ENCODE measurements around the gene ATP1A4. TPM values are rescaled to one million over a fixed set of nuclear protein-coding genes. Genes with fewer than 3 reads are reported as not detected.
A peak's percentile ranks its signal among the peaks of the same experiment; 100 is the strongest.

Gene ATP1A4
- total and polyA plus RNA-seq, 2 of the 13 experiments (the other 11 are each of a cell fraction or from before 2014, with no cell fraction given): not detected

- TF ChIP-seq TFAP4 (IDR thresholded peaks at IDR 0.05; ENCODE audit: borderline replicate concordance, low read depth): peak; percentile 12; the same call in 1 of the 2 replicates
- TF ChIP-seq ZNF225 (CRISPR knock-in tag; IDR thresholded peaks at IDR 0.05): no peak
- no peak for TF ChIP-seq ZNF570 (CRISPR knock-in tag; IDR thresholded peaks at IDR 0.05; ENCODE audit: borderline replicate concordance)
- TF ChIP-seq JUNB (CRISPR knock-in tag; IDR thresholded peaks at IDR 0.05; ENCODE audit: borderline replicate concordance): no peak
- no peak for TF ChIP-seq MXD4 (CRISPR knock-in tag; IDR thresholded peaks at IDR 0.05)
- no peak for TF ChIP-seq ZFYVE20 (CRISPR knock-in tag; IDR thresholded peaks at IDR 0.05; ENCODE audit: borderline replicate concordance, low read depth)
- TF ChIP-seq ZMYM4 (CRISPR knock-in tag; IDR thresholded peaks at IDR 0.05): no peak
- TF ChIP-seq RARG (CRISPR knock-in tag; IDR thresholded peaks at IDR 0.05; ENCODE audit: low read depth): no peak
- no peak for TF ChIP-seq SP5 (CRISPR knock-in tag; IDR thresholded peaks at IDR 0.05; ENCODE audit: borderline replicate concordance, low read depth)
- TF ChIP-seq PATZ1 (CRISPR knock-in tag; IDR thresholded peaks at IDR 0.05): peak; percentile 80
- TF ChIP-seq CEBPG (CRISPR knock-in tag; IDR thresholded peaks at IDR 0.05): peak; percentile 33; the same call in 1 of the 2 replicates
- TF ChIP-seq HOXA5 (CRISPR knock-in tag; IDR thresholded peaks at IDR 0.05): no peak
- no peak for TF ChIP-seq HNF1A (IDR thresholded peaks at IDR 0.05; ENCODE audit: low read depth)
- no peak for TF ChIP-seq HNF1A (CRISPR knock-in tag; IDR thresholded peaks at IDR 0.05; ENCODE audit: borderline replicate concordance)
- TF ChIP-seq PAF1 (CRISPR knock-in tag; IDR thresholded peaks at IDR 0.05): no peak
- no peak for TF ChIP-seq GATAD2A (CRISPR knock-in tag; IDR thresholded peaks at IDR 0.05)
- TF ChIP-seq CENPT (CRISPR knock-in tag; IDR thresholded peaks at IDR 0.05; ENCODE audit: low read depth): no peak
- TF ChIP-seq WIZ (CRISPR knock-in tag; IDR thresholded peaks at IDR 0.05): no peak
- no peak for TF ChIP-seq ZBTB3 (CRISPR knock-in tag; IDR thresholded peaks at IDR 0.05; ENCODE audit: borderline replicate concordance, low read depth)
- TF ChIP-seq DMAP1 (CRISPR knock-in tag; IDR thresholded peaks at IDR 0.05): no peak
- no peak for TF ChIP-seq ZNF296 (CRISPR knock-in tag; conservative IDR thresholded peaks at IDR 0.05)
- TF ChIP-seq DZIP1 (CRISPR knock-in tag; IDR thresholded peaks at IDR 0.05): no peak
Measured at GRCh38 chr1:160161965-160162705, 10.7 kb downstream of the ATP1A4 start (continued).

Data from HepG2 (cell line).